HG03575 (cell line): ENCODE results near the gene CD151.

Experiments
- ATAC-seq: cut with Tn5 transposase; IDR thresholded peaks from one replicate; pipeline ENCODE4 v1.9.1; 2021; ENCODE audit not compliant: unreplicated experiment, insufficient number of reproducible peaks, low FRiP score; ENCODE audit errors: extremely low read depth

Gene CD151

GRCh38 chr11:832529-833113 lies at the start of gene CD151:
Gene CD151, plus strand, starts transcription at chr11:832952. Its CDS starts 3,118 bp downstream, at chr11:836070.
- no peak for ATAC-seq

- ATAC-seq: no peak
These were observed 49.2 kb upstream of the CD151 start for GRCh38 chr11:783581-784015.

GRCh38 chr11:786235-787083 lies 46.3 kb upstream of the CD151 start:
- ATAC-seq: no peak

GRCh38 chr11:787084-787675 lies 45.6 kb upstream of the CD151 start:
- no peak for ATAC-seq

GRCh38 chr11:788009-788640 lies 44.6 kb upstream of the CD151 start:
- ATAC-seq: no peak

GRCh38 chr11:788953-789940 lies 43.5 kb upstream of the CD151 start:
- no peak for ATAC-seq

- no peak for ATAC-seq
These were observed 42.8 kb upstream of the CD151 start, which contains the start of gene CEND1 for GRCh38 chr11:789943-790342. Gene CEND1, minus strand, starts transcription at chr11:790090. Its CDS starts 1,514 bp downstream, at chr11:788576.

- no peak for ATAC-seq
These were observed 41.8 kb upstream of the CD151 start for GRCh38 chr11:790721-791564.

- ATAC-seq: no peak
These were observed 40.9 kb upstream of the CD151 start for GRCh38 chr11:791658-792534.

GRCh38 chr11:792535-792821 lies 40.3 kb upstream of the CD151 start:
- no peak for ATAC-seq

GRCh38 chr11:792873-793272 lies 39.9 kb upstream of the CD151 start:
- ATAC-seq: no peak

- ATAC-seq: no peak
These were observed 39.2 kb upstream of the CD151 start for GRCh38 chr11:793556-793955.

GRCh38 chr11:794013-794765 lies 38.6 kb upstream of the CD151 start:
- ATAC-seq: no peak

GRCh38 chr11:794766-795633 lies 37.8 kb upstream of the CD151 start:
- ATAC-seq: no peak
